Stimulated activated CD4-positive, alpha-beta T cell treated with anti-CD3 and anti-CD28 coated beads, Interleukin-1b, Interleukin-23, amount 100 ng/mL, for 48 hours (primary cell): ENCODE results near the gene XRCC1.
"Not testable (repeated sequence)": the region's sequence is repeated elsewhere in the genome, so short reads cannot be mapped to it uniquely, and the experiment has no call there.

Experiments
- DNase-seq: peaks from one replicate; pipeline ENCODE4 v3.0.0-alpha.2; 2020

Gene XRCC1, protein sequence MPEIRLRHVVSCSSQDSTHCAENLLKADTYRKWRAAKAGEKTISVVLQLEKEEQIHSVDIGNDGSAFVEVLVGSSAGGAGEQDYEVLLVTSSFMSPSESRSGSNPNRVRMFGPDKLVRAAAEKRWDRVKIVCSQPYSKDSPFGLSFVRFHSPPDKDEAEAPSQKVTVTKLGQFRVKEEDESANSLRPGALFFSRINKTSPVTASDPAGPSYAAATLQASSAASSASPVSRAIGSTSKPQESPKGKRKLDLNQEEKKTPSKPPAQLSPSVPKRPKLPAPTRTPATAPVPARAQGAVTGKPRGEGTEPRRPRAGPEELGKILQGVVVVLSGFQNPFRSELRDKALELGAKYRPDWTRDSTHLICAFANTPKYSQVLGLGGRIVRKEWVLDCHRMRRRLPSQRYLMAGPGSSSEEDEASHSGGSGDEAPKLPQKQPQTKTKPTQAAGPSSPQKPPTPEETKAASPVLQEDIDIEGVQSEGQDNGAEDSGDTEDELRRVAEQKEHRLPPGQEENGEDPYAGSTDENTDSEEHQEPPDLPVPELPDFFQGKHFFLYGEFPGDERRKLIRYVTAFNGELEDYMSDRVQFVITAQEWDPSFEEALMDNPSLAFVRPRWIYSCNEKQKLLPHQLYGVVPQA

DNA sequence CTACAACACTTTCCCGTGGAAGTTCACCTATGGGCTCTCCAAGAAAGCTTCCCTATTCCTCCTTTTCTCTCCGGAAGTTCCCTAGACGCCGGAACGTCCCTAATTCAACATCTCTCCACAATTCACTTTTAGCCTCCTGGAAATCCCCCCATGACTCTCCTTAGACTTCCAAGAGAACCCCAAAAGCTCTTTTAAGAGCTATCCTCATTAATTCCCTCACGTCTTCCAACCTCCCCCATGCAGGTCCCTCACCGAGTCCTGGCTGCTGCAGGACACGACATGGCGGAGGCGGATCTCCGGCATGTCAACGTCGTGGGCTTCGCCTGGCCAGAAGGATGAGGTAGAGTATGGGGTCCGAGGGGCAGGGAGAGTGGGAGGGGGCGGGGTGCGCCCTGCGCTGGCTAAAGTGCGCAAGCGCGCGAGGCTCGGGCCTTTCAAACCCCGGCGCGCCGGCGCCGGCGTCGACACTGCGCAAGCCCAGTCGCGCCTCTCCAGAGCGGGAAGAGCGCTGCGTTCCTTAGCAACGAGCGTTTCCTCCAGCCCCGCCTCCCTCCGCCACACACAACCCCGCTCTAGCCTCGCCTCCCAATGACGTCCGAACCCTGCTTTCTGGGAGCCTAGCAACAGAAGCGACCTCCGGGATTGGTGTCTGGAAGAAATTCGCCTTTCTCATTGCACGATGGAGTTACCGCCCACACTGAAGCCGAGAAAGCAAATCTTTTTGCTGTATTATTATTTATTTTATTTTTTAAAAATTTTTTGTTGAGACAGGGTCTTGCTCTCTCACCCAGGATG, at the start of gene XRCC1, which contains the start of gene PINLYP:
XRCC1 (minus strand) TSS at position 372 of the 795 bp plus-strand sequence; CDS start at position 303, 69 bp downstream.
PINLYP (plus strand) TSS at position 646 of the 795 bp plus-strand sequence. CDS start 1,391 bp downstream, outside the sequence.
- DNase-seq: peak; percentile 97

DNA sequence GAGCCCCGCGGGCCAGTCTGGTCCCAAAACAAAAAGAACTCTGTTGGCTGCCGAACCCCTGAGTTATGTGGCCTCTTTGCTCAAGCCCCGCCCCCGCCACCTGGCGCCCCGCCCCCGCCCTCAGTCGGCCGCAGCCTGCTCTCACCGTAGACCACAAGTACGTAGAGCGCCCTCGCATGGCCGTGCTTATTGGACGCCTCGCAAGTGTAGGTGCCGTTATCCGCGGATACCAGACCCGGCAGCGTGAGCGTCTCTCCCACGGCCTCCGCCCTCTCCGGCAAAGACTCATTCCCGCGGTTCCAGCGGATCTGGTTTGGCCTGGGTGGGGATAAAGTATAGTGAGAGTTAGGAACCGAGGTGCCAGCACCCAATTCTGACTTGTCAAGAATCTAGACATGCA, 49.6 kb upstream of the XRCC1 start:
- DNase-seq: peak; percentile 90

DNA sequence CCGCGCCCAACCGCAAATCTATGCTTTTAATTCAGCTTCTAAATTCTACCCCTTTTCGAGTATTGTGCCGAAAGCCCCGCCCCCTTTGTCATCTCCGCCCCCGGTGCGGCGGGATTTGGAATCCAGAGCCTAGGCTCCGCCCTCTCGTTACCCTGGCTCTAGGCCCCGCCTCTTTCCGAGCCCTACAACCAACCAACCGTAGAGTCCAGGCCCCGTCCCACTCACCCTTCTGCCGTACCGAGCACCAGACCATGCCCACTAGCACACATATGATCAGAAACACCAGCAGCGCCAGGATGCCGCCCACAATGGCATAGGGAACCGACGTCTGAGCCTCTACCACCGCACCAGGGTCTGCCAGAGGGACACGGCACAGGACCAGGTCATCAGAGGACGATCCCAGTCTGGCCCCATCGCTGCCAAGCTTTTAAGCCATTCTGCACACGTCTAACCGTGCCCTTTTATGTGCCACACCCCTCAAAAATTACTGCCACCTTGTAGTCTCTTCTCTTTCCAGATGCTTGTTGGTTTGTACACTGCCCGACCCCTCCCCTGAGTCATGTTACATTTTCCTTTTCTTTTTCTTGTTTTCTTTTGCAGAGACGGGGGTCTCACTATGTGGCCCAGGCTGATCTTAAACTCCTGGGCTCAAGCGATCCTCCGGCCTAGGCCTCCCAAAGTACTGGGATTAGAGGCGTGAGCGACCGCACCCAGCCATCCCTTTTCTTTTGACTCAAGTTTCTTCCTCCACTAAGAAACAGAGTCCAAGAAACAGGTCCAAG, 48.8 kb upstream of the XRCC1 start:
- no peak for DNase-seq

DNA sequence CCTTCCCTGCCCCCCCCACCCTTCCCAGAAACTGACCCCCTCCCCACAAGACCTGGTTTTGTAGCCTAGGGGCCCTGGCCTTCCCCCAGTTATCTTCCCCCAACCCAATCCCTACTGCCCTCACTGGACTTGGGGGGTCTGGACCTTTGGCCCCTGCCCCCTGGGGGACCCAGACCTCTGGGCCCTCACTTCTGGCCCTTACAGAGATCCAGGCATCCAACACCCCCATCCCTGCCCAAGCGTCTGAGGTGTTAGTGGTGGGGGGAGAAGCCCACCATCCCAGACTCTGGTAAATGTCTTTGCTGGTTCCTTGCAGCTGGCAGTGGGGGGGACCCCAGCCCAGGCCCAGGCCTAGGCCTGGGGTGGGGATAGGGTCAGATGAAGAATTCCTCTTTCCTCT, 47.6 kb upstream of the XRCC1 start:
- no peak for DNase-seq

DNA sequence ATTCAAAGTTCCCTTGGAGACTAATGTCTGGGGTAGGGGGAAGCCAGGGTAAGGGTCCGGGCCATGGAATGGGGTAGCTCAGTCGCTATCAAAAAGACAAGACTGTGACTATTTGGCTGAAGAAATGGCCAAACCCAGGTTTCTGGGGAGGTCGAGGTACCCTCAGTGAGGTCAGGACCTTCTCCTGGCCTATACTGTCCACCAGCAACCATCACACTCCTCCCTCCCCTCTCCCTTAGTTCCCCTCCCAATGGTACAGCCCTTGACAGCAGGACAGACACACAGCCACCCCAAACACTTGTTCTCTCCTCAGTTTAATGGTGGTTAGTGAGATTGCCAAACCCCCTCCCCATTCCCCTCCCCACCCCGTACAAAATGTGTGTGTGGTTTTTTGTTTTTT, 46.7 kb upstream of the XRCC1 start:
- no peak for DNase-seq

DNA sequence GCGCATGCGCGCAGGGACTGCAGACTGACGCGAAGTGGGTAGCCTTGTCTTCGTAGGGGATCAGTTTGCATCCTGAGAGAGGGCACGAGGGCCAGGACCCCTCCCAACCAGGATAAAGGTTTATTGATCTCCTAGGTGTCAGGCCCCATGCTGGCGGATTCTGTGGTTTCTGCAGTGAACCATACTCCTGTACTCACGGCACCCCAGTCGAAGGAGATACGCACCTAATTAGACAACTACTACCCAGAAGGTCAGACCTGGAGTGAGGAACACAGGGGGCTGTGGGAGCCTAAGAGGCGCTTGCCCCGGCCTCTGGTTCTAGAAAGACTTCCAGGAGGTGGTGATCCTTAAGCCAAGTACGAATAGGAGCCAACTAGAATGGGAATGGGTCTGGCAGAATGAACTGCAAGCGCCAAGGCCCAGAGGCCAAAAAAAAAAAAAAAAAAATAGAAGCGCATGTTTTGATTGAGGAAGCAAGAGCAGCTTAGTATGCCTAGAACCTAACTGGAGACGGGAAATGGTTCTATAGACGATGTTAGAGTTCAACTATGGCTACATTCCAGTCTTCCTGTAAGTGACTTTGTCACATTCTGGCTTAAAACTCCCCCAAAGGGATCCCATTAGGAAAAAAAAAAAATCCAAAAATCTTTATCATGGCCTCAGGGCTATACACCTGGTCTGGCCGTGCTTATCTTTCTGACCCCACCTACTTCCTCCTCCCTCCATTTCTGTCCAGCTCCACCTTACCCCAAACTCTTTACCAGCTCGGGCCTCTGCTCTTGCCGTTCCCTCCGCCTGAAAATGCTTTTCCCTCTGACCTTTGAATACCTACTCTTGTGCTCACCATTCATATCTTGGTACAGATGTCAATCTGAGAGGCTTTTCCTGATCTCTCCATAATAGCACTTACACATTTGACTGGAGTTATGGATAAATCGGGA, 45.0 kb upstream of the XRCC1 start:
- DNase-seq: no peak

DNA sequence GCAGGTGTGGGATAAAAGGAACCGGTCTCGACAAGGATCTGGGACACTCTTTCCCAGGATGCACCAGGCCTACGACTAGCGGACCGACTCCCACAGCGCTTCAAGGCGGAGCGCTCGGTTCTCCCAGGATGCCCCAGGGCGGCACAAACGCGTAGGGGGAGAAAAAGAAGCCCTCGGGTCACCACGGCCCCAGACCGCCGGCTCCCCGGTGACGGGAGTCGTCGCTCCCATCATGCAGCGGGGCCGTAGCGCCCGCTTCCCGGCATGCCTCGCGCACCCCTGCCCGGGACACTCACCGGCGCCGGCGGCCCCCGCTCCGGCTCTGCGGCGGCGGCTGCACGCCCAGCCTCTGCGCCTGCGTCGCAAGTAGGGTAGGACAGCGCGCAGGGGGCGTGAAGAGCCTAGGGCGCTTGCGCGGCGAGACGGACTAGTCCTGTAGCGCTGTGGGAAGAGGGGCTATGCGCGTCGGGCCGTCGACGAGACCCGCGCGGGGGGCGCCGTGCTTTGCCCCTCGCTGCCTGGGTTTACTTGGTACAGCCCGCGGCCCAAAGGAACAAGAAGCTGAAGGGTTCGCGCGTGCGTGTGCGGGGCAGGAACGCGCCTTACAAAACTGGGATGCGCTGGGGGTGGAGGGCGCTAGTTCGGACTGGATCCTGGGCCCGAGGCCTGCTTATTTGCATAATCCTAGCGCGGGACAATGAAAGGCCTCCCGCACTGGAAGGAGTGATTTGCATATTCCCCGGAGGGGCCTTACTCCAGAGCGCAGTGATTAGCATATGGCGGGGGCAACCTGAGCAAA, 44.1 kb upstream of the XRCC1 start, which contains the start of gene ZNF428:
ZNF428 (minus strand) TSS at position 368 of the 799 bp plus-strand sequence. CDS start 5,325 bp downstream, outside the sequence.
- peak; percentile 90 for DNase-seq

DNA sequence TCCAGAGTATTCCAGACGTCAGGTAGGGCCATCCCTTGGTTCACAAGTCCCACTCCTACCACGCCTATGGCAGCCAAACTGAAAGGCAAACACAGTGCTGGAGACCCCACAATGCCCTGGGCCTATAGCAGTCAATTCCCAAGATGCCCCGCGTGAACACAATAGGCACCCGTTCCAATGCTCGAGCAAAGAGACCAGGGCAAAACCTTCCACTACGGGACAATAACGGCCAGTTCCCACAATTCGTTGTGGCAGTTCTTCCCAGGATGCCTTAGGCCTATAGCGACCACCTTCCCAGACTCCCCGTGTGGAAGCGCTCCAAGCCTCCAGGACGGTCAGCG, 43.6 kb upstream of the XRCC1 start:
- peak; percentile 64 for DNase-seq

DNA sequence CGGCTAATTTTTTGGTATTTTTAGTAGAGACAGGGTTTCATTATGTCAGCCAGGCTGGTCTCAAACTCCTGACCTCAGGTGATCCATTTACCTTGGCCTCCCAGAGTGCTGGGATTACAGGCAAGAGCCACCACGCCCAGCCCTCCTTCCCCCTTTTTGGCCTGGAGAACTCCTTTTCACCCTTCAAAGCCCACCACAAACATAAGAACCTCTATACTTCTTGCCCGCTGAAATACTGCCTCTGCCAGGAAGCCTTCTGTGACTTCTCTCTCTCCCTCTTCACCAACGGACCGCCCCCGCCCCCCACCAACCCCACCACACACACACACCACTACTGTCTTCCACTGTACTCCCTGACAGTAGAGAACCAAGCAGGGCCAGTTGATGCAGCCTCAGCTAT, 41.6 kb upstream of the XRCC1 start:
- DNase-seq: no peak

DNA sequence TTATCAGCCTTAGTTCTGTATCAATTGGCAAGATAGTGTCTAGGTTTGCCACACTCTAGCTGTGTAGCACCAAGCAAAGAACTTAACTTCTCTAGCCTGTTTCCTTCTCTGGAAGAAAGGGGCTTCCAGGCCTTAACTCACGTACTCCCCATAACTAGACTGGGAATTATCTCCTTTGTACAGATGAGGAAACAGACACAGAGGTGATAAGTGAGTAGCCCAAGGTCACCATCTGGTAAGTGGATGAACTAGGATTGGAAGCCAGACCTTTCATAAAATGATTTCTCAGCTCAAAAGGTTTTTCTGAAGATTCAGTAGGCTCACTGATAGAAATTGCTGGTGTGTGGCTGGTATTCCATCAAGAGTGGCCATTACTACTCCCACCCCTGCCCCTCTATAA, 41.0 kb upstream of the XRCC1 start:
- no peak for DNase-seq

DNA sequence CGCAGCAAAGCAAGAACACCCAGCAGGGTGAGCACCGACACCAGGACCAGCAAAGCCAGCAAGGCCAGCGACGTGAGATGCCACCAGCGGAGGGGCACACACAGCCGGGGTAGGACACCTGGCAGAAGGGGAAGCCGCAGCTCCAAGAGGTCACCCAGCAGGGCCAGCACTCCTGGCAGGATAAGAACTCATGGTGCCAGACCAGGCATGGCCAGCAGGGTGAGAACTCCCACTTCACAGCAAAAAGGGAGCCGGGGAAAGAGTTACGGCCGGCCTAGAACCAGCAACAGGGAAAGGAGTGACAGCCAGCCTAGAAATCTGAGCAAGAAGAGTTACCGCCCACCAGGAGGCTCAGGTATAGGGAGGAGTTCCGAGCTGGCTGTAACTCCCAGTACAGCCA, 37.0 kb upstream of the XRCC1 start:
- no peak for DNase-seq

DNA sequence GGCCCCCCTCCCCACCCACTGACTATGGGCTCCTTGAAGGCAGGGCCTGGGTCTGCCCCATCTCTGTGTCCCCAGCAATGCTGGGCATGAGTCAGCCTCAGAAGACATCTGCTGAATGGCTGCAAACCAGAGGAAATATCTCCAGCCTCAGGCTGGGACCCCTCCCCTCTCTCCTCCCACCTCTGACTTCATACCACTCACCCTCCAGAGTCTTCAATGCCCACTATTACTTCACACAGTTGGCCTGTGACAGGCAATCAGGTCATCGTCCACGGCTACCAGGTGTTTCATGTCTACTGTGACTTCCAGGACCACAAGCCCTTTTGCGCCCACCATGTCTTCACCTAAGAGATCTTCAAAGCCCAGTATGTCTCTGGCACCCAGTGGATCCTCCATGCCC, 36.5 kb upstream of the XRCC1 start, which contains the start of gene SRRM5:
SRRM5 (plus strand) TSS at position 301 of the 400 bp plus-strand sequence; CDS start at position 335, 34 bp downstream.
- DNase-seq: no peak

DNA sequence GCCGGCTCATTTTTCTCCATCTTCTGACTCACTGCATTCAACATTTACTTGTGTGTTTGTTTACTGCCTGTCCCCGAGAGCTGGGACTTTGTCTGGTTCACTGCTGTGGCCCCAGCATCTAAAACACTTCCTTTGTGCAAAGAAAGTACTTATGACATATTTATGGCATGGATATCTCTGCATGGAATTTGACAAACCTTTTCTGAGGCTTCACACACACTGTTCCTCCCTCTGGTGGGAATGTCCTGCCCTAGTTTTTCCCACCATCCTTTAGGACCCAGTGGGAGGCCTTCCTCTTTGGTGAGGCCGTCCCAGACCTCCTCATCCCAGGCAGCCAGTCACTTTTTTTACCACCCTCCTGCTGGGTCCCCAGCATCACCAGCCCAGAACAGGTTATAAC, 35.2 kb upstream of the XRCC1 start:
- no peak for DNase-seq

DNA sequence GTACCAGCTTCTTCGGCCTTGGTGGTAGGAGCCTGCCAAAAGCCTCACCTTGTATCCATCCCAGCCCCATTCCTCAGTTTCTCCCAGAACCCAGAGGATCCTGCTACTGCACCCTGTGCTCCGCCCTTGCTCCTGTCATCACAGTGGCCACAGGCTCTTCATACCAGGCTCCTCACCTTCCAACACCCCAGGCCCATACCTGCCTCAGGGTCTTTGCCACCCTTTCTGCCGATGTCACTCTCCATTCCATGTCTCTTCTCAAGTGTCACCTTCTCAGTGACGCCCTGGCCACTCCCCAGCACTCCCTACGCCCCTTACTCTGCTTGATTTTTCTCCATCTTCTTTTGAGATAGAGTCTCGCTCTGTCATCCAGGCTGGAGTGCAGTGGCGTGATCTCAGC, 34.5 kb upstream of the XRCC1 start:
- DNase-seq: no peak

DNA sequence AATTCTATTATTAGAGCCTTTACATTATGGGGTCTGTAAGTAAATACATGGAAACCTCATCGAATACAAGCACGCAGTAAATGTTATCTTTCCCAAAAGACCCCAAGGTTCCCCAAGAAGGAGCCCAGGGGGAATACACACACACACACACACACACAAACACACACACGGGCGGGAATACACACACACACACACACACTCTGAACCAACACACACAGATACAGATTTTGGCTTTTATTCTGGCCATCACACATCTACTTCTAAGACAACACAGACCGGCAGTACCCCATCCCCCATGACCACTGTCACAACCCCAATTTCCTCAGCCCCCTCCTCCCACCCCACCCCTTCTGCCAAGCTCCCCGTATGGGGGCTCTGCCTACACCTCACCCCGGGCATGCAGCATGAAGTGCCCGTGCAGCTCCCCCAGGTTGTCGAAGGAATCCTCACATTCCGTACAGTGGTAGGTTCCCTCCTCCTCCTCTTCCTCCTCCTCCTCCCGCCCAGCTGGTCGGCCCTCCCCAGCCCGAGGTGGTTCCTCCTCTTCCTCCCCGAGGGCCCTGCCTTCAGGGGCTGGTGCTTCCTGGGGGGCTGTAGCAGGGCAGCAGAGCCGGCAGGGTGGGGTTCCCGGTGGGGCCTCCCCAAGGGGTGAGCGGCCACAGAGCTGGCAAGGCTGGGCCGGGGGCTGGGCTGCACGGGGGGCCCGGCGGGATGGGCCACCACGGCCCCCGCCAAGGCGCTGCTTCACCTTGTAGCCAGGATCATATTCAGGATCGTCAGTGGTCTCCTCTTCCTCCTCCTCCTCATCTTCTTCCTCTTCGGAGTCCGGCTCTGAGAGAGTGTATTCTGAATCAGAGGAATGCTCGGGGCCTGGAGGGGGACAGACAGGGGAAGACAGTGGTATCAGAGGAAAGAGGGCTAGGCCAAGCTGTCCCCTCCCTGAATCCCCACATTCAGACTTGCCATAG, 32.2 kb upstream of the XRCC1 start:
- no peak for DNase-seq

DNA sequence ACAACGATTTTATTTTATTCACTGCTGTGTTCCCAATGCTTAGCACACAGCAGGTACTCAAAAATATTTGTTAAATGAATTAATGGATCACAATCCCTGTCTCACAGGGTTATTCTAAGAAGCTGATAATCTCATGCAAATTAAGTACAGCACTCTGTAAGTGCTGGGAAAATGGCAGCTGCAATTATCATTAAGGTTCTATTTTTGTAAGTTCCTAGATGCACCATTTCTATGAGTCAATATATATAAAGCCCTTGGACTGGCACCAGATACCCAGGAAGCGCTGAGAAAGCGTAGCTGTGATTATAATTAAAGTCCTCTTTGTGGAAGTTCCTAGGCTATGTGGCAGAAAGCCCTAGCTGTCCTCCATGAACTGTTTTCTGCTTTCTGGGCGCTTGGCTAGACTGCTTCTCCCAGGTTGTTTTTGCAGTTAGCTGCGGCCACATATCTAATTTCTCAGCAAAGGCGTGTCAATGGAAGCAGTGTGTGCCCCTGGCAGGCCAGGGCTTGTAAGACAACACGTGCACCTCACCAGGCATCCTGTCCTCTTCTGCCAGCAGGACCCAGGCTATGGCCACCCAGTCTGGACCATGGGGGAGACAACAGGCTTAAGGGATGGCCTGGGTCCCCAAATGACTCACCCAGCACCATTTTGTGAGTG, 31.4 kb upstream of the XRCC1 start:
- DNase-seq: no peak

DNA sequence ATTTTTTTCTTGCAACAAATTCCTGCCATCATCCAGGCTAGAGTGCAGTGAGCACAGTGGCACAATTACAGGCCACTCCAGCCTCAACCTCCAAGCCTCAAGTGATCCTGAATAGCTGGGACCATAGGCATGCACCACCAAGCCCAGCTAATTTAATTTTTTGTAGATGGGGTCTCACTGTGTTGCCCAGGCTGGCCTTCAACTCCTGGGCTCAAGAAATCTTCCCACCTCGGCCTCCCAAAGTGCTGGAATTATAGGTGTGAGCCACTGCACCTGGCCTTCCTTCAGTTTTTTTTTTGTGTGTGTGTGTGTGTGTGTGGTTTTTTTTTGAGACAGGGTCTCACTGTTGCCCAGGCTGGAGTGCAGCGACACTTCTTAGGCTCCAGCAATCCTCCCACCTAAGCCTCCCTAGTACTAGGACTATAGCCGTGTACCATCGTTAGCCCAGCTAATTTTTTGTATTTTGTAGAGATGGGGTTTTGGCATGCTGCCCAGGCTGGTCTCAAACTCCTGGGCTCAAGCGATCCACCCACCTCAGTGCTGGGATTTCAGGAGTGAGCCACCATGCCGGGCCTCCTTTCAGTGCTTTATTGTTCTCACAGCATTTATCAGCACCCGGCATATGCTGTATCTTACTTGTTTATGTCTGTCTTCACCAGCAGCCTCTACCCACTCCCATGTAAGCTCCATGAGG, 30.7 kb upstream of the XRCC1 start:
- DNase-seq: no peak

DNA sequence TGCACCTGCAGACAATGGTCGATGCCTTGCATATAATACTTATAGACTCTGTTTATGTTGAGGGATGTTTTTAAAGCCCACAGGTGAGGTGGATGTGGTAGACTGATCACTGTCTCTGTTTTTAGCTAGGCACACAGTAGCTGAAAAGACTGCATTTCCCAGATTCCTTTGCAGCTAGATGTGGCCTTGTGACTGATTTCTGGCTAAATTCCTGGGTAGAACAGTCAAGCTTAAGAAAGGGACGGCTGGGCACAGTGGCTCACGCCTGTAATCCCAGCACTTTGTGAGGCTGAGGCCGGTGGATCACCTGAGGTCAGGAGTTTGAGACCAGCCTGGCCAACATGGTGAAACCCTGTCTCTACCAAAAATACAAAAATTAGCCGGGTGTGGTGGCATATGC, 25.0 kb upstream of the XRCC1 start:
- not testable (repeated sequence) for DNase-seq
